GM10847 (cell line): ENCODE data around the gene UNKL.

ENCODE experiments used
- POLR2A ChIP-seq: IDR thresholded peaks from 2 replicates; pipeline ENCODE4 v1.6.1; 2011; ENCODE audit not compliant: insufficient read length; ENCODE audit errors: extremely low read depth

UNKL gene

GRCh38 chr16:1450218-1450617 is 35.7 kb upstream of the UNKL start:
- TF ChIP-seq POLR2A = no peak

- TF ChIP-seq POLR2A = no peak
These were observed 34.8 kb upstream of the UNKL start for GRCh38 chr16:1449201-1449788.

GRCh38 chr16:1448536-1449116 is 34.1 kb upstream of the UNKL start:
- TF ChIP-seq POLR2A = no peak

GRCh38 chr16:1447965-1448364 is 33.5 kb upstream of the UNKL start:
- TF ChIP-seq POLR2A = no peak

GRCh38 chr16:1446296-1447080 is 32.0 kb upstream of the UNKL start:
- TF ChIP-seq POLR2A = no peak

- no peak for TF ChIP-seq POLR2A
These were observed 31.2 kb upstream of the UNKL start for GRCh38 chr16:1445518-1446203.

GRCh38 chr16:1444730-1445517 is 30.4 kb upstream of the UNKL start:
- no peak for TF ChIP-seq POLR2A

GRCh38 chr16:1443980-1444729 is 29.7 kb upstream of the UNKL start, which contains the start of gene CCDC154:
CCDC154 (minus strand) TSS chr16:1444556; CDS start chr16:1444322, 234 bp downstream.
- no peak for TF ChIP-seq POLR2A

GRCh38 chr16:1443403-1443973 is 29.0 kb upstream of the UNKL start:
- no peak for TF ChIP-seq POLR2A

- no peak for TF ChIP-seq POLR2A
These were observed 28.2 kb upstream of the UNKL start for GRCh38 chr16:1442697-1443096.

GRCh38 chr16:1441391-1441829 is 26.9 kb upstream of the UNKL start:
- no peak for TF ChIP-seq POLR2A

GRCh38 chr16:1439058-1439698 is 24.7 kb upstream of the UNKL start:
- TF ChIP-seq POLR2A = no peak
